Activated naive CD8-positive, alpha-beta T cell treated with anti-CD3 and anti-CD28 coated beads, Interleukin-2, amount 10 ng/mL, durations not matched to agents 7 days and 5 days (primary cell): ENCODE data around the gene MSLN. TPM values are rescaled to one million over a fixed set of nuclear protein-coding genes. Genes with fewer than 3 reads are reported as not detected.

Source experiments
- ATAC-seq: fragments of 150-1000 bp; cut with Tn5 transposase; one replicate; pipeline ENCODE4 v1.10.0; 2021; ENCODE audit warnings: low read depth, moderate library complexity
- POLR2A ChIA-PET: fragments of 350-600 bp; sonication (Branson Sonifier 250); formaldehyde crosslinking; loops from one replicate; lab custom pipeline; 2021; ENCODE audit warnings: antibody characterized with exemption; lab: Charles Lee
- DNase-seq: peaks from one replicate; pipeline ENCODE4 v3.0.0; 2021
- H3K27ac Mint-ChIP-seq: one replicate; pipeline ENCODE4 v1.8.0; 2022; ENCODE audit warnings: mild to moderate bottlenecking, mixed read lengths
- H3K27me3 Mint-ChIP-seq: one replicate; pipeline ENCODE4 v1.8.0; 2022; ENCODE audit warnings: mild to moderate bottlenecking, moderate library complexity, mixed read lengths
- H3K36me3 Mint-ChIP-seq: one replicate; pipeline ENCODE4 v1.8.0; 2021; ENCODE audit warnings: mild to moderate bottlenecking, mixed read lengths
- H3K4me1 Mint-ChIP-seq: one replicate; pipeline ENCODE4 v1.8.0; 2021; ENCODE audit warnings: mixed read lengths
- H3K4me3 Mint-ChIP-seq: one replicate; pipeline ENCODE4 v1.8.0; 2022; ENCODE audit warnings: mild to moderate bottlenecking, moderate library complexity, mixed read lengths
- H3K9me3 Mint-ChIP-seq: one replicate; pipeline ENCODE4 v1.8.0; 2021; ENCODE audit warnings: mixed read lengths
- total RNA-seq, 2 experiments: library from RNA; stranded (reverse); gene quantifications; one replicate each; pipeline ENCODE4 v1.2.3, GENCODE V29; 2021

The MSLN gene
- total RNA-seq, 2 experiments from 2014 or later: not detected

DNA sequence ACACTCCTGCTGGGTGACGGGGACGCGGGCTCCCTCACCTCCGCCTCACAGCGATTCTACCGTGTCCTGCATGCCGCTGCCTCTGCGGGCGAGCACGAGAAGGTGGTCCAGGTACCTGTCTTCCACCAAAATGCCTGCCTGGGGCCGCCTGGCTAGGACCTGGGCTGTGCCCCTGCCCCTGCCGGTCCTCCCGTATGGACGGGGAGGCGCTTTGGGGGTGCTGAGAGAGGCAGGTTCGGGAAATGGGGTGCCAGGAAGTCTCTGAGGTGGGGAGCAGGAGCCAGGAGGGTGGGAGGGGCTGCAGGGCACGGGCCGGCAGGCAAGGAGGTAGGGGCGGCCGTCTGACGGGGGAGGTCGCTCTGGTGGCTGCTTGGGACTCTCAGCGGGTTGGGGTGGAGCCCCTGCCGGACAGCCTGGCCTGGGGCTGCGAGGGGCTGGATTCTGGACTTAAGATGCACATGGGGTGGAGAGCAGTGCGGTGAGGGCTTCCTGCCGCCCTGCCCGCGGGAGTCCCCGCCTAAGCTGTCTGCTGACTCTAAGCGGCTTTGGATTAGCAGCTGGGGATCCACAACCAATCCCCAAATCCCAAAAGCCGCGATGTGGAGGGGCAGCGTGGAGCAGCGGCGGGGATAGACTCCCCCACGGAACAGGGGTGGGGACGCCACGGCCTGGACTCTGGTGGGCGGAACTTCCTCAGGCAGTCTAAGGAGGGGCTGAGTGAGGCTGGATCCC lies 33.7 kb downstream of the MSLN start:
- H3K36me3 Mint-ChIP-seq: peaks cover 16% of the 10 kb centered on the region
- POLR2A ChIA-PET: no interaction called here
- peaks cover 3% of the 10 kb centered on the region for H3K27me3 Mint-ChIP-seq
- H3K4me1 Mint-ChIP-seq: peaks cover 6% of the 10 kb centered on the region
- H3K27ac Mint-ChIP-seq: no peak overlapping the region
- no peak overlapping the region for H3K4me3 Mint-ChIP-seq
- ATAC-seq: no peak
- no peaks in the 10 kb centered on the region for H3K9me3 Mint-ChIP-seq
- no peak for DNase-seq

DNA sequence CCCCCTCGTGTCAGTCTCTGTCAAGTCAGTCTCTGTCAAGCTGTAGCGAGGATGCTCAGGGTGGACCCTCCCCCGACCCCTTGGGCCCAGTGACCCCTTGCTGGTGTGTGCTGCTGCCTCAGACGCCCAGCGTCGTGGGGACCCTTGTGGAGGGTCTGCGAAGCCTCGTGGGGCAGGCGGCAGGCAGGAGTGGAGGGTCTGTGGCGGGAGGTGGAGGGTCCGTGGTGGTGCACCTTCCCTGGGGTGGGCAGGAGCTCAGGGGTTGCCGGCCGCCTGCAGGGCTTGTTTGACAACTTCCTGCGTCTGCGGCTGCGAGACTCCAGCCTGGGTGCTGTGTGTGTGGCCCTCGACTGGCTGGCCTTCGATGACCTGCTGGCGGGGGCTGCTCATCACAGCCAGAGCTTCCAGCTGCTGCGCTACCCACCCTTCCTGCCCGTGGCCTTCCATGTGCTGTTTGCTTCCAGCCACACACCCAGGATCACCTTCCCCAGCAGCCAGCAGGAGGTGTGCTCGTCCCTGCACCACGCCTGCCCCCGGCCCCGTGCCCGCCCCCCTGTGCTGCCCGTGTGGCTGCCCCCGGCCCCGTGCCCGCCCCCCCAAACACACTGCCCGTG lies 34.4 kb downstream of the MSLN start:
- Mint-ChIP-seq H3K27ac (no peak overlapping the region), H3K27me3 (peaks cover 3% of the 10 kb centered on the region), H3K4me3 (no peak overlapping the region), H3K36me3 (peaks cover 16% of the 10 kb centered on the region), H3K4me1 (peaks cover 5% of the 10 kb centered on the region), H3K9me3 (no peaks in the 10 kb centered on the region)
- DNase-seq (no peak), ATAC-seq (no peak)
- POLR2A ChIA-PET: no interaction called here

DNA sequence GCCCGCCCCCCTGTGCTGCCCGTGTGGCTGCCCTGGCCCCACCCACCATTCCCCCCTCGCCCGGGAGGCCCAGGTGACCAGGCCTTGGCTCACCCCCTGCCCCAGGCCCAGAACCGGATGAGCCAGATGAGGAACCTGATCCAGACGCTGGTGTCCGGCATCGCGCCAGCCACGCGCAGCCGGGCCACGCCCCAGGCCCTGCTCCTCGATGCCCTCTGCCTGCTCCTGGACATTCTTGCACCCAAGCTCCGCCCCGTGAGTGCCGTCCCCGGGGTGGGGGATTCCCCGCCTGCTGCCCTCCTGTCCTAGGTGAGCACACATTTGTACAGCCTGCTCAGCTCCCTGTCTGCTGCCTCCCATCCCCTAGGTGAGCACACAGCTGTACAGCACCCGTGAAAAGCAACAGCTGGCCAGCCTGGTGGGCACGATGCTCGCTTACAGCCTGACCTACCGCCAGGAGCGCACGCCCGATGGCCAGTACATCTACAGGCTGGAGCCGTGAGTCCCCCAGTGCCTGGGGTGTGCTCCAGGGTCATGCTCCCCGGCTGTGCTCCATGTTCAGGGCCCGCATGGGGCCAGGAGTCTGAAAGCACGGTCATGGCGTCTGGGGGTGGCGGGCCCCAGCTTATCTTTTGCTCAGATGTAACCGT lies 35.2 kb downstream of the MSLN start:
- POLR2A ChIA-PET: no interaction called here
- ATAC-seq (no peak), DNase-seq (no peak)
- Mint-ChIP-seq H3K9me3 (no peaks in the 10 kb centered on the region), H3K4me3 (no peak overlapping the region), H3K36me3 (peaks cover 16% of the 10 kb centered on the region), H3K4me1 (peaks cover 5% of the 10 kb centered on the region), H3K27me3 (peaks cover 3% of the 10 kb centered on the region), H3K27ac (no peak overlapping the region)

DNA sequence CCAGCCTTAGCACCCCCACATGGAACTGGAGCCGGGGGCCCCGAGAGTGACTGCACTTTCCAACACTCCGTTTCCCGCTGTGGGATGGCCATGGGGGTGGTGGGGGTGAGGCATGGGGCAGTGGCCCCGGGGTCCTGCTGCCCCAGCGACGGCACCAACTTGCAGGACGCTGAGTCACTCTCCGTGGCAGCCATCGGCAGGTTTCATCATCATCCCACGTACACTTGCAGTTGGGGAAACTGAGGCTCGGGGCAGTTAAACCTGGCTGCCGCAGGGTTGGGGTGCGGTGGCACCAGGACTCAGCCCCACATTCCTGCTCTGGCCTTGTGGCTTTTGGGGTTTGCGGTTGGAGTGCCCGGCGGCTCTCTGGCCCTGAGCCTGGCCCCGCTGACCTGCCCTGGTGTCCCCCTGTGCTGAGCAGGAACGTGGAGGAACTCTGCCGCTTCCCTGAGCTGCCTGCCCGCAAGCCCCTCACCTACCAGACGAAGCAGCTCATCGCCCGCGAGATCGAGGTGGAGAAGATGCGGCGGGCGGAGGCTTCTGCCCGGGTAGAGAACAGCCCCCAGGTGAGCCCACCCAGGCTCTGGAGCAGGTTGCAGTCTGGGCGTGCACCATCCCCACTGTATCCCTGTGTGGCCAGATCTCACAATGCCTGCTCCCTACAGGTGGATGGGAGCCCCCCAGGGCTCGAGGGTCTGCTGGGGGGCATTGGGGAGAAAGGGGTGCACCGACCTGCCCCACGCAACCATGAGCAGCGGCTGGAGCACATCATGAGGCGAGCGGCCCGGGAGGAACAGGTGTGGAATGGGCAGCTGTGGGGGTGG lies 36.0 kb downstream of the MSLN start:
- no peak for DNase-seq
- Mint-ChIP-seq H3K27me3 (peaks cover 3% of the 10 kb centered on the region), H3K36me3 (peaks cover 13% of the 10 kb centered on the region), H3K4me1 (no peaks in the 10 kb centered on the region), H3K4me3 (no peak overlapping the region), H3K27ac (no peak overlapping the region), H3K9me3 (no peaks in the 10 kb centered on the region)
- ATAC-seq: no peak
- POLR2A ChIA-PET: no interaction called here

DNA sequence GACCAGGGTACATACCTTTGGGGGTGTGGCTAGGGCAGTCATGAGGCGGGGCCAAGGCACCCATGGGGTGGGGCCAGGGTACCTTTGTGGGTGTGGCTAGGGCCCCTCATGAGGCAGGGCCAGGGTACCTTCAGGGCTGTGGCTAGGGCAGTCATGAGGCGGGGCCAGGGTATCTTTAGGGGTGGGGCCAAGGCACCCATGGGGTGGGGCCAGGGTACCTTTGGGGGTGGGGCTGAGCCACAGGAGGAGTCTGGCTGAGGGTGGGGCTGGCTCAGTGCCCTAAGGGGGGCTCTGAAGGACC lies 36.5 kb downstream of the MSLN start:
- Mint-ChIP-seq H3K27ac (no peak overlapping the region), H3K36me3 (peaks cover 11% of the 10 kb centered on the region), H3K4me3 (no peak overlapping the region), H3K9me3 (no peaks in the 10 kb centered on the region), H3K27me3 (peaks cover 3% of the 10 kb centered on the region), H3K4me1 (no peaks in the 10 kb centered on the region)
- ATAC-seq: peak; percentile 16
- POLR2A ChIA-PET: no interaction called here
- DNase-seq: no peak

DNA sequence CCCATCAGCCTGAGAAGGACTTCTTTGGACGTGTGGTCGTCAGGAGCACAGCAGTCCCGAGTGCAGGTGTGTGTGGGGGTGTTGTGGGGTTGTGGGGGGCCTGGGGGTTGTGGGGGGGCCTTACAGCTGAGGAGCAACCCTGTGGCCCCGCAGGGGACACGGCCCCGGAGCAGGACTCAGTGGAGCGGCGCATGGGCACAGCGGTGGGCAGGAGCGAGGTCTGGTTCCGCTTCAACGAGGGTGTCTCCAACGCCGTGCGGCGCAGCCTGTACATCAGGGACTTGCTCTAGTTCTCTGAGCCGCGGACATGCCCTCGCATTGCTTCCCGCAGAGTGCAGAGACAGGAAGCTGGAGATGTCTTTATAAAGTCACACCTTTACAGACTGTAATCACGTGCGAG lies 37.2 kb downstream of the MSLN start:
- Mint-ChIP-seq H3K27me3 (peaks cover 3% of the 10 kb centered on the region), H3K4me1 (no peaks in the 10 kb centered on the region), H3K9me3 (no peaks in the 10 kb centered on the region), H3K4me3 (no peak overlapping the region), H3K36me3 (peaks cover 11% of the 10 kb centered on the region), H3K27ac (no peak overlapping the region)
- no peak for DNase-seq
- POLR2A ChIA-PET: no interaction called here
- no peak for ATAC-seq

DNA sequence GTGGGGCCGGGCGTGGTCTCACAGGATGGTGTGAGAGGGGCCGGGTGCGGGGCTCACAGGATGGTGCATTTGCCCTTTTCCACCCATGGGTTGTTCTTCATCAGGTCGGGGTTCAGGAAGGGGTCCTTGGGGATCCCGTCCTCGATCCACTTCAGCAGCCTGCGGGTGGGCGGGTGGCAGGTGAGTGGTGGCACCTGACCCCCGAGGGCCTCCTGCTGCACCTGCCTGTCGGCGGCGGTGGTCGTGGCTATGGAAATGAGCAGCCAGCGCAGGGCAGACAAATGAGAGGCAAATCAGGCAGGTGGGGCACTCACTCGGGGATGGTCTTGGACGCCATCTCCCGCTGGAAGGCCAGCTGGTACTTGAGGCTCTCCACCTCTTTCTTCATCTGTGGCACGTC lies 38.1 kb downstream of the MSLN start:
- Mint-ChIP-seq H3K4me3 (no peak overlapping the region), H3K4me1 (no peaks in the 10 kb centered on the region), H3K9me3 (no peaks in the 10 kb centered on the region), H3K36me3 (peaks cover 11% of the 10 kb centered on the region), H3K27me3 (peaks cover 3% of the 10 kb centered on the region), H3K27ac (no peak overlapping the region)
- DNase-seq (no peak), ATAC-seq (no peak)
- POLR2A ChIA-PET: no interaction called here

DNA sequence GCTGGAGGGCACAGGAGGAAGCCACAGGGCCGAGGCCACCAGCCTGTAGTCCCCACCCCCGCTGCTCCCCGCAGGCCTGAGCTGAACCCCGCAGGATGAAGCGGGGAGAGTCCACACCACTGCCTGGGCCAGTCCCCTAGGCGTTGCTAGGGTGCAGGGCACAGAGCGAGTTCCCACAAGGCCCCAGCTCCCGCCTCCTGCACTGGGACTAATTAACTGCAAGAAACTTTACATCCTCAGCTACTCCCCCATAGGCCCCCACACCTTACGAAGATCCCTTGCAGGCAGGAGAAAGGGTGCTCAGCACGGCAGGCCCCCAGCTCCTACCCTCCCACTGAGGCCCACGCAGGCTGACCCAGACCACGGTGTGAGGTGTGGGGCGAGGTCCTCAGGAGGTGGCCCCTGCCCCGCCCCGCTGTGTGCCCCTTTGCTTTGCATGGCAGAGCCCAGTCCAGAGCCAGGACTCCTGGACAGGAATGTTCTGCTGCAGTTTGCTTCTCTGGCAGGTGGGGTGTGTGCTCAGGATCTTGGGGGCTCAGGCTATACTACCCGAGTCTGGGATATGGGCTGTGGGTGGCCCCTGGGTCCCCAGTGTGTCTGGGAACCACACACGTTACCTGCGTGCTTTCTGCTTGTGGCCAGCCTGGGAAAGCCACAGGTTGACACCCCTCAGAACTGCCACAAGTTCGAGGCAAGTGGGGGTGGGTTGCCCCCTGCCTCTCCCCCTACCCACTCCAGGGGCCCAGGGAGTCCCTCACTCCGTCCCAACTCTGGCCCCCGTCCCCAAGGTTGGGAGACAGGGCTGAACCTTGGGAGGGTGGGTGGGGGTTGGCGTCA lies 38.8 kb downstream of the MSLN start:
- Mint-ChIP-seq H3K9me3 (no peaks in the 10 kb centered on the region), H3K27me3 (peaks cover 3% of the 10 kb centered on the region), H3K4me3 (no peak overlapping the region), H3K4me1 (no peaks in the 10 kb centered on the region), H3K36me3 (peaks cover 11% of the 10 kb centered on the region), H3K27ac (no peak overlapping the region)
- ATAC-seq (no peak), DNase-seq (no peak)
- POLR2A ChIA-PET: interaction anchor here (1.4 kb wide), 1 partner anchor 11 kb away, joined by 7 read pairs; the partner anchor contains the start of genes CHTF18 and RPUSD1

DNA sequence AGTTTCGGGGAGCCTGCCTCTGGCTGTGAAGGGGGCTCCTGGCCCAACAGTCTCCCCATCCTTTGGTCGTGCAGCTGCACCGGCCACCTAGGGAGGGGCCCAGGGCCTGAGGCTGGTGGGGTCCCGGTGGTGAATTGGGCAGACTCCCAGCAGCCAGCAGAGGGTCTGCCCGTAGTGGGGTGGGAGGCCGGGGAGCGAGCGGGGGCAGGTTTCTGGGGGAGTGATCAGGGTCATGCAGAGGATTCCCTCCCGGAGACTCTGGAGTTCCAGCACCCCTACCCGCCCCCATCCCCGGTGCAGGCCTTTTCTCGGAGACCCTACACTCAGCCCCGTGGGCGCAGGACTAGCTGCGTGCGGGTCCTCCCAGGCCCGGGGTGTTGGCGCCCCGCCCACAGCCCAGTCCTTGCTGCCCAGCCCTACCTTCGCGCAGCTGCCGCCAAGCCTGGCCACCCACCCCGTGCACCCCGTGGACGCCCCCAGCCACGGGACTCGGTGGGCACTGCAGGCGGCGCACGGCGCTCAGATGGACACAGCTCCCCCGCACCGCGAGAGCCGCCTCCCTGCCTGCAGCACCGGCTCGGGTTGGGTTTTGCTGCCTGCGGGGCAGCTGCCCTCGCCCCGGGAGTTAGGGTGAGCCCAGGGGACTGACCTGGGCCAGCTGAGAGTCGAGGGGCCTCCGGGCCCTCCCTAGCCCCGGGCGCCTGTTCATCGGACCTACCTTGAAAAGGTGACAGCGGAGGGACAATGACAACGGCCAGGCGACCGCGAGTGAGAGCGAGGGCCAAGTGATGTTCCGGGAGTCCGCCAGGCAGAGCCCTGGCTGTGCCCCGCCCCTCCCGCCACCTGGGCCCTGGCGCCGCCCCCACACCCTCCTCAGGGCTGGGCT lies 39.7 kb downstream of the MSLN start, which contains the start of gene GNG13:
TSS of gene GNG13 (minus strand) at position 787 of the 886 bp plus-strand sequence. CDS start 1,657 bp downstream, outside the sequence.
- H3K4me1 Mint-ChIP-seq: no peaks in the 10 kb centered on the region
- peak; percentile 5 for ATAC-seq
- H3K36me3 Mint-ChIP-seq: peaks cover 11% of the 10 kb centered on the region
- no peak within 1 kb of the TSS for H3K4me3 Mint-ChIP-seq
- POLR2A ChIA-PET: interaction anchor here (0.6 to 1.4 kb wide), 2 partner anchors 12 to 1790 kb away, joined by 3 to 7 read pairs; partner anchors contain the start of genes CHTF18 and RPUSD1
- H3K27me3 Mint-ChIP-seq: peaks cover 6% of the 10 kb centered on the region
- H3K9me3 Mint-ChIP-seq: no peaks in the 10 kb centered on the region
- no peak within 1 kb of the TSS for H3K27ac Mint-ChIP-seq
- no peak for DNase-seq

DNA sequence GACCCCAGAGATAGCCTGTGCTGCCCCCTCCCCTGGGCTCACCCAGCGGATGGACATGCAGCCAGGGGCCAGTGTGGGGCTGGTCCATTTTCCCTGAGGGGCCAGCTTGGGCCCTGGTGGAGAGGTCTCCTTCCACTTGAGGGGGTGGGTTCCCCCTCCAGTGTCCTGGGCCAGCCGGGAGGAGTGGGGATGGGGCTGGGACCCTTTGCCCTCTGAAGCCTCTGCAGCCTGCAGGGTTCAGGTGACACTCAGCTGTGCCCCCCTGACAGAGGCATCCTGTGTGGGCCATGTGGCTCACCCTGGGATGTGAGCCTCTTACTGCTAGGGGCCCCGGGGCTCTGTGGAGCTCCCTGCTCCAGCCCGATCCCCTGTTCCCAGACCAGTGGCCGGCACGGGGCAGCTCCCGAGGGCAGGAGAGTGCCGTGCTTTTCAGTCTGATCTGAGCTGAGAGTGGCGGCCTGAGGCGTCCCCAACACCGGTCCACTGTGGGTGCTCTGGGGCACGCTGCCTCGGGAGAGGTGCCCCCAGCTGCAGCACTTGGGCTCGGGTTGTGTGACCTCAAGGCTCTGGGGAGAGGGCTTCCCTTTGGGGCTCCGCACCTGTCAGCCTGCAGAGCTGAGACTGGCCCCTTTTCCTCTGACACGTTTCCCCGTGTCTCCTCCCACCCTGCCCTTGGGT lies 40.4 kb downstream of the MSLN start:
- Mint-ChIP-seq H3K4me3 (no peak overlapping the region), H3K4me1 (no peaks in the 10 kb centered on the region), H3K27me3 (peaks cover 6% of the 10 kb centered on the region), H3K36me3 (peaks cover 11% of the 10 kb centered on the region), H3K9me3 (no peaks in the 10 kb centered on the region), H3K27ac (no peak overlapping the region)
- DNase-seq (no peak), ATAC-seq (no peak)
- POLR2A ChIA-PET: interaction anchor here (0.6 to 1.4 kb wide), 2 partner anchors 13 to 1790 kb away, joined by 3 to 7 read pairs; partner anchors contain the start of genes CHTF18 and RPUSD1

DNA sequence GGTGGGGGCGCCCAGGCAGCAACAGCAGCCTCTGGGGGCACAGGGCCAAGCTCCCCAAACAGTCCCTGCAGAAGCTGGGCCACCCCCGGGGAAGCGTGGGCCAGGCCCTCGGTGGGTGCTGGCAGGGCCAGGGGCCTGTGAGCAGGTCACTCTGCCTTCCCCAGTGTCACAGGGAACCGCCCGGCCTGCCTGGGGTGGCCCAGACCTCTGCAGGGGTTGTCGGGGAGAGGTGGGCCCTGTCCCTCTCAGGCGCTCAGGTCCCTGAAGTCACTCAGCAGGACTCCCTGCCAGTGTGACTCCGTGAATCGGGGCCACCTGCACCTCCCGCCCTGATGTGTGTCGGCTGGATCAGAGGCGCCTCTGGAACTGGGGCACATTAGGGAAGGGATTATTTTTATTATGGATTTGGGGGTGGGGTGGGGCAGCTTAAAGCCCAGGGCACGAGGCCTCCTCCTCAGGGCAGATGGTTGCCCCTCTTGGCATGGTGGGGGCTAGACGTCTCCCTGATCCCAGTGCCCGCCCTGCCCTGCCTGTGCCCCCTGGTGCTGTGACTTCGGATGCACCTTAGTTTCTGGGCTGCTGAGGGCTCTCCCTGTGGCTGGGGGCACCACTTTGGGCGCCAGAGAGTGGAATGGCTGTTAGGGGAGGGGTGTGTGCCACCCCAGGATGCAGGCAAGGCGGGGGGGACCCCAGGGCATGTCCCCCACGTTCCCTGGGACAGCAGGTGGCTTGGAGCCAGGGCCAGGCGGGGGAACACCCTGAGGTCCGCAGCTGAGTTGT lies 41.2 kb downstream of the MSLN start:
- no peaks in the 10 kb centered on the region for H3K4me1 Mint-ChIP-seq
- H3K4me3 Mint-ChIP-seq: no peak overlapping the region
- peaks cover 6% of the 10 kb centered on the region for H3K27me3 Mint-ChIP-seq
- no peak for ATAC-seq
- no peaks in the 10 kb centered on the region for H3K9me3 Mint-ChIP-seq
- H3K36me3 Mint-ChIP-seq: peaks cover 8% of the 10 kb centered on the region
- no peak for DNase-seq
- POLR2A ChIA-PET: no interaction called here
- no peak overlapping the region for H3K27ac Mint-ChIP-seq
